Stomach (tissue), 4 donors: ENCODE data around the gene RPL28.

Experiments used
- EP300 ChIP-seq: sonication (generic); formaldehyde crosslinking; IDR thresholded peaks from one replicate; pipeline ENCODE4 v1.6.1; 2017; ENCODE audit warnings: antibody characterized with exemption
- POLR2A ChIP-seq, 4 donors: fragments of 450-650 bp; IDR thresholded peaks; one replicate each; pipeline ENCODE4 v1.6.1; 2016; ENCODE audit warnings: antibody characterized with exemption in 4 of 4, control low read depth in 2 of 4, mild to moderate bottlenecking in 1 of 4, moderate library complexity in 1 of 4
- POLR2AphosphoS5 ChIP-seq, 3 donors: sonication (generic); formaldehyde crosslinking; IDR thresholded peaks; one replicate each; pipeline ENCODE4 v1.6.1; 2016; ENCODE audit warnings: antibody characterized with exemption in 3 of 3
- TF ChIP-seq, protein P1 (sequence below), 7 experiments: fragments of 450-650 bp in 4 of 7; fragments of 200-600 bp in 3 of 7; sonication (generic) in 3 of 7; IDR thresholded peaks; one replicate each; pipeline ENCODE4 v1.5.1; 2016 to 2019; ENCODE audit warnings: antibody characterized with exemption in 7 of 7, control low read depth in 2 of 7, mild to moderate bottlenecking in 1 of 7

DNA sequence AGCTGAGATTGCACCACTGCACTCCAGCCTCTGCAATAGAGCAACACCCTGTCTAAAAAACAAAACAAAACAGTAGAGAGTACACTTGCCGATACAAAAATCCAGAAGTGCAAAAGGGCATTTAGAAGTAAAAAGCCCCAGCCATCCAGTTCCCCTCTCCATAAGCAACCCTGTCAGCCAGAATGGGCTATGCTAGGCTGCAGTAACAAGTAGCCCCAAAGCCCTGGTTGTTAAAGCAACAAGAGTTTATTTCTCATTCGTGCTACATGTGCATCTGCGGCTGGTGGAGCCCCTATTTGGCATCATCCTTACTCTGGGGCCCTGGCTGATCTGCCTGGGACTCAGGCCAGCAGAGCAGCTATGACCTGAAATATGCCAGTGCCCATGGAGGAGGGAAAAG, 38.8 kb downstream of the RPL28 start:
- TF ChIP-seq, protein P1, sequence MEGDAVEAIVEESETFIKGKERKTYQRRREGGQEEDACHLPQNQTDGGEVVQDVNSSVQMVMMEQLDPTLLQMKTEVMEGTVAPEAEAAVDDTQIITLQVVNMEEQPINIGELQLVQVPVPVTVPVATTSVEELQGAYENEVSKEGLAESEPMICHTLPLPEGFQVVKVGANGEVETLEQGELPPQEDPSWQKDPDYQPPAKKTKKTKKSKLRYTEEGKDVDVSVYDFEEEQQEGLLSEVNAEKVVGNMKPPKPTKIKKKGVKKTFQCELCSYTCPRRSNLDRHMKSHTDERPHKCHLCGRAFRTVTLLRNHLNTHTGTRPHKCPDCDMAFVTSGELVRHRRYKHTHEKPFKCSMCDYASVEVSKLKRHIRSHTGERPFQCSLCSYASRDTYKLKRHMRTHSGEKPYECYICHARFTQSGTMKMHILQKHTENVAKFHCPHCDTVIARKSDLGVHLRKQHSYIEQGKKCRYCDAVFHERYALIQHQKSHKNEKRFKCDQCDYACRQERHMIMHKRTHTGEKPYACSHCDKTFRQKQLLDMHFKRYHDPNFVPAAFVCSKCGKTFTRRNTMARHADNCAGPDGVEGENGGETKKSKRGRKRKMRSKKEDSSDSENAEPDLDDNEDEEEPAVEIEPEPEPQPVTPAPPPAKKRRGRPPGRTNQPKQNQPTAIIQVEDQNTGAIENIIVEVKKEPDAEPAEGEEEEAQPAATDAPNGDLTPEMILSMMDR (IDR thresholded peaks at IDR 0.05), result no peak
- no peak for TF ChIP-seq EP300
- no peak for TF ChIP-seq POLR2A (IDR thresholded peaks at IDR 0.05)
- TF ChIP-seq POLR2AphosphoS5 (IDR thresholded peaks at IDR 0.05), result no peak
